HepG2 (cell line): ENCODE results near the gene C1QL4. TPM values are rescaled to one million over a fixed set of nuclear protein-coding genes. Genes with fewer than 3 reads are reported as not detected.
A peak's percentile ranks its signal among the peaks of the same experiment; 100 is the strongest.

Experiments
- ASH2L ChIP-seq: fragments of 300-600, 200-600 bp; sonication (generic); IDR thresholded peaks from 2 replicates; pipeline ENCODE4 v1.7.0; 2017; ENCODE audit warnings: low read depth, mild to moderate bottlenecking, moderate library complexity, mixed read lengths, low read length; ENCODE audit not compliant: insufficient read length
- CREM ChIP-seq, 2 experiments: sonication (generic) in 1 of 2; formaldehyde crosslinking in 1 of 2; IDR thresholded peaks; 2 replicates each; pipeline versions ENCODE4 v1.4.0 to v1.6.1; 2016 to 2020; ENCODE audit warnings: antibody characterized with exemption in 1 of 2, mild to moderate bottlenecking in 1 of 2, missing genetic modification reagents in 1 of 2
- DPF2 ChIP-seq: sonication (generic); formaldehyde crosslinking; IDR thresholded peaks from 2 replicates; pipeline ENCODE4 v1.4.0; 2020; ENCODE audit warnings: mild to moderate bottlenecking, low read depth, missing genetic modification reagents, borderline replicate concordance
- ETV6 ChIP-seq: sonication (generic); formaldehyde crosslinking; conservative IDR thresholded peaks from 2 replicates; pipeline ENCODE4 v1.4.0; 2020; ENCODE audit warnings: missing genetic modification reagents
- GATAD2A ChIP-seq: IDR thresholded peaks from 2 replicates; pipeline ENCODE4 v1.6.1; 2016
- HMG20B ChIP-seq: conservative IDR thresholded peaks from 2 replicates; pipeline ENCODE4 v1.6.1; 2016; ENCODE audit warnings: missing genetic modification reagents, missing compliant biosample characterization
- IRF2 ChIP-seq: IDR thresholded peaks from 2 replicates; pipeline ENCODE4 v1.6.1; 2018; ENCODE audit warnings: missing genetic modification reagents, missing compliant biosample characterization
- NONO ChIP-seq, 2 experiments: fragments of 450-650 bp in 1 of 2; sonication (generic) in 1 of 2; formaldehyde crosslinking in 1 of 2; IDR thresholded peaks in 1 of 2; conservative IDR thresholded peaks in 1 of 2; 2 replicates each; pipeline versions ENCODE4 v1.6.1 to v1.8.0; 2017 to 2022; ENCODE audit warnings: mild to moderate bottlenecking in 1 of 2, missing genetic modification reagents in 1 of 2, moderate library complexity in 1 of 2
- PHB2 ChIP-seq: fragments of 450-650 bp; IDR thresholded peaks from 2 replicates; pipeline ENCODE4 v1.6.1; 2018; ENCODE audit not compliant: partially characterized antibody
- SP140L ChIP-seq: sonication (generic); formaldehyde crosslinking; IDR thresholded peaks from 2 replicates; pipeline ENCODE4 v1.4.0; 2020; ENCODE audit warnings: missing genetic modification reagents, borderline replicate concordance
- TARDBP ChIP-seq: sonication (generic); formaldehyde crosslinking; IDR thresholded peaks from 2 replicates; pipeline ENCODE4 v1.8.0; 2022; ENCODE audit warnings: mild to moderate bottlenecking, missing genetic modification reagents
- ZFP62 ChIP-seq: sonication (generic); formaldehyde crosslinking; IDR thresholded peaks from 2 replicates; pipeline ENCODE4 v1.4.0; 2020; ENCODE audit warnings: missing genetic modification reagents
- ZNF382 ChIP-seq: sonication (generic); formaldehyde crosslinking; IDR thresholded peaks from 2 replicates; pipeline ENCODE4 v1.5.0; 2020; ENCODE audit warnings: missing genetic modification reagents, mild to moderate bottlenecking, borderline replicate concordance
- ZNF383 ChIP-seq: sonication (generic); formaldehyde crosslinking; IDR thresholded peaks from 2 replicates; pipeline ENCODE4 v1.4.0; 2020; ENCODE audit warnings: missing genetic modification reagents, mild to moderate bottlenecking, borderline replicate concordance
- ZNF557 ChIP-seq: sonication (generic); formaldehyde crosslinking; IDR thresholded peaks from 2 replicates; pipeline ENCODE4 v1.4.0; 2020; ENCODE audit warnings: missing genetic modification reagents
- ZNF674 ChIP-seq: sonication (generic); formaldehyde crosslinking; IDR thresholded peaks from 2 replicates; pipeline ENCODE4 v1.5.0; 2020; ENCODE audit warnings: low read depth, mild to moderate bottlenecking, missing genetic modification reagents
- ZNF720 ChIP-seq: sonication (generic); formaldehyde crosslinking; IDR thresholded peaks from 2 replicates; pipeline ENCODE4 v1.4.0; 2020; ENCODE audit warnings: missing genetic modification reagents
- ZNF790 ChIP-seq: sonication (generic); formaldehyde crosslinking; IDR thresholded peaks from 2 replicates; pipeline ENCODE4 v1.8.0; 2022; ENCODE audit warnings: missing genetic modification reagents, mild to moderate bottlenecking, borderline replicate concordance
- polyA plus RNA-seq, 8 experiments: library from polyadenylated mRNA; depleted of rRNA in 3 of 8; stranded (reverse) in 7 of 8; unstranded in 1 of 8; fragments of >200 nt; fragmentation: Illumina TruSeq in 4 of 8; extraction: Trizol in 4 of 8; gene quantifications; 2 replicates each; pipeline versions ENCODE4 v1.2.1 to v1.2.3, GENCODE V29; 2011 to 2016; ENCODE audit warnings: low read depth in 4 of 8, missing spikeins in 1 of 8, mixed read lengths in 1 of 8; ENCODE audit not compliant: insufficient read depth in 1 of 8
- total RNA-seq, 5 experiments: library from RNA; depleted of rRNA; stranded (reverse); fragments of >200 nt; fragmentation: Illumina TruSeq; extraction: Trizol; gene quantifications; 2 replicates each; pipeline ENCODE4 v1.2.3, GENCODE V29; 2016; ENCODE audit warnings: low read depth in 1 of 5
- TF ChIP-seq, protein P1 (sequence below): sonication (generic); formaldehyde crosslinking; IDR thresholded peaks from 2 replicates; pipeline ENCODE4 v1.9.0; 2021; ENCODE audit warnings: missing genetic modification reagents, borderline replicate concordance
- TF ChIP-seq, protein P2 (sequence below): sonication (generic); formaldehyde crosslinking; IDR thresholded peaks from 2 replicates; pipeline ENCODE4 v1.4.0; 2020; ENCODE audit warnings: missing genetic modification reagents
- TF ChIP-seq, protein P3 (sequence below): IDR thresholded peaks from 2 replicates; pipeline ENCODE4 v1.6.1; 2012; ENCODE audit warnings: inconsistent platforms
- TF ChIP-seq, protein P4 (sequence below): sonication (generic); formaldehyde crosslinking; IDR thresholded peaks from 2 replicates; pipeline ENCODE4 v1.8.1; 2023; ENCODE audit warnings: mild to moderate bottlenecking, inconsistent platforms, moderate library complexity, missing genetic modification reagents, borderline replicate concordance
- TF ChIP-seq, protein P5 (sequence below): sonication (generic); formaldehyde crosslinking; conservative IDR thresholded peaks from 2 replicates; pipeline ENCODE4 v1.8.0; 2022; ENCODE audit warnings: low read depth, missing genetic modification reagents

C1QL4 gene
- total and polyA plus RNA-seq, 2 of the 13 experiments (the other 11 are each of a cell fraction or from before 2014, with no cell fraction given), result 0.03 TPM; not detected in 1

DNA sequence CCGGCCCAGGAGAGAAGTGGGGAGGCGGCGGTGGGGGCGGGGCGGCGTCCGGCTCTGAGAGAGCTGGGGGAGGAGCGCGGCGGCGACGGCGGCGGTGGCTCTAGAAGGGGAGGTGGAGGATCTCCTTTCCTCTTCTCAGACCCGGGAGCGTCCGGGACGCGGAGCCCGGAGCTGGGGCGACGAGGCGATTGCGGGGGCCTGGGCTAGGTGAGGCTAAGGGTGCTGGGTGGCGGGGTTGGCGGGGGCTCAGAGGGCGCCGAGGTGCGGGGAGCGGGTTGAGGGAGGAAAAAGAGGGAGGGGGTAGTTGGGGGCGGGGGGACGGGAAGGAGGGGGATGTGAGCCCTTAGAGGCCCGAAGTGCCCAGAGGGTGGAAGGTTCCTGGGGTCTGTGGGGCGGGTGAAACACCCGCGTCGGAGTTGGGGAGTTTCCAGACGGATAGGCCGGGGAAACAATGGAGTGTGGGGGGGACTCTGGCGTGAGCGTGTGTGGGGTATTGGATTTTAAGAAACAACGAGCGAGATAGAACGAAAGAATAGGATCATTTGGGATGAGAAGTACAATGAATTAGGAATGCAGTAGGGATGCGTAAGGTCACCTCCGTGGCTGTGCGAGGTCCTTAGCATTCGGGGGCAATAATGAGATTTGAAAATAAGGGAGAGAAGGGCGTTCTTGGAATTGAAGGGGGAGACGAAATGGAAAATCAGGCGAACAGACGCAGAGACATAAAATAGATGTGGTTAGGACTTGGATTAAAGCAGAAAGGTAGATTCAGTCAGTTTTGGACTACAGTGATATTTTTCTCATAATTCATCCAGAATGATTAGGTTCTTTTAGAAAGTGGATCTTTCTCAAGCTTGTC lies 30.6 kb upstream of the C1QL4 start, which contains the start of gene SPATS2 (continued):
- TF ChIP-seq ZNF383 (no peak), ZNF790 (0 out of 2 replicates have a peak, but pooled peaks have one; percentile 2), GATAD2A (CRISPR knock-in tag) (0 out of 2 replicates have a peak, but pooled peaks have one; percentile 21), HMG20B (CRISPR knock-in tag) (no peak), IRF2 (CRISPR knock-in tag) (no peak), DPF2 (CRISPR knock-in tag) (no peak), TARDBP (no peak), CREM (IDR thresholded peaks at IDR 0.05) (no peak), CREM (CRISPR knock-in tag; IDR thresholded peaks at IDR 0.05) (no peak), ZNF382 (CRISPR knock-in tag) (no peak), PHB2 (no peak), ZNF674 (no peak), ETV6 (CRISPR knock-in tag) (no peak), ZFP62 (CRISPR knock-in tag) (no peak), ZNF720 (CRISPR knock-in tag) (no peak), SP140L (no peak), NONO (IDR thresholded peaks at IDR 0.05) (no peak), NONO (CRISPR knock-in tag; conservative IDR thresholded peaks at IDR 0.05) (0 out of 2 replicates have a peak, but pooled peaks have one; percentile 11), ZNF557 (no peak), ASH2L (no peak)
- TF ChIP-seq, protein P1, sequence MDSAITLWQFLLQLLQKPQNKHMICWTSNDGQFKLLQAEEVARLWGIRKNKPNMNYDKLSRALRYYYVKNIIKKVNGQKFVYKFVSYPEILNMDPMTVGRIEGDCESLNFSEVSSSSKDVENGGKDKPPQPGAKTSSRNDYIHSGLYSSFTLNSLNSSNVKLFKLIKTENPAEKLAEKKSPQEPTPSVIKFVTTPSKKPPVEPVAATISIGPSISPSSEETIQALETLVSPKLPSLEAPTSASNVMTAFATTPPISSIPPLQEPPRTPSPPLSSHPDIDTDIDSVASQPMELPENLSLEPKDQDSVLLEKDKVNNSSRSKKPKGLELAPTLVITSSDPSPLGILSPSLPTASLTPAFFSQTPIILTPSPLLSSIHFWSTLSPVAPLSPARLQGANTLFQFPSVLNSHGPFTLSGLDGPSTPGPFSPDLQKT (CRISPR knock-in tag), result no peak
- TF ChIP-seq, protein P2, sequence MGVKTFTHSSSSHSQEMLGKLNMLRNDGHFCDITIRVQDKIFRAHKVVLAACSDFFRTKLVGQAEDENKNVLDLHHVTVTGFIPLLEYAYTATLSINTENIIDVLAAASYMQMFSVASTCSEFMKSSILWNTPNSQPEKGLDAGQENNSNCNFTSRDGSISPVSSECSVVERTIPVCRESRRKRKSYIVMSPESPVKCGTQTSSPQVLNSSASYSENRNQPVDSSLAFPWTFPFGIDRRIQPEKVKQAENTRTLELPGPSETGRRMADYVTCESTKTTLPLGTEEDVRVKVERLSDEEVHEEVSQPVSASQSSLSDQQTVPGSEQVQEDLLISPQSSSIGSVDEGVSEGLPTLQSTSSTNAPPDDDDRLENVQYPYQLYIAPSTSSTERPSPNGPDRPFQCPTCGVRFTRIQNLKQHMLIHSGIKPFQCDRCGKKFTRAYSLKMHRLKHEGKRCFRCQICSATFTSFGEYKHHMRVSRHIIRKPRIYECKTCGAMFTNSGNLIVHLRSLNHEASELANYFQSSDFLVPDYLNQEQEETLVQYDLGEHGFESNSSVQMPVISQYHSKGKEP, result no peak
- TF ChIP-seq, protein P3, sequence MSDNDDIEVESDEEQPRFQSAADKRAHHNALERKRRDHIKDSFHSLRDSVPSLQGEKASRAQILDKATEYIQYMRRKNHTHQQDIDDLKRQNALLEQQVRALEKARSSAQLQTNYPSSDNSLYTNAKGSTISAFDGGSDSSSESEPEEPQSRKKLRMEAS, result no peak
- TF ChIP-seq, protein P4, sequence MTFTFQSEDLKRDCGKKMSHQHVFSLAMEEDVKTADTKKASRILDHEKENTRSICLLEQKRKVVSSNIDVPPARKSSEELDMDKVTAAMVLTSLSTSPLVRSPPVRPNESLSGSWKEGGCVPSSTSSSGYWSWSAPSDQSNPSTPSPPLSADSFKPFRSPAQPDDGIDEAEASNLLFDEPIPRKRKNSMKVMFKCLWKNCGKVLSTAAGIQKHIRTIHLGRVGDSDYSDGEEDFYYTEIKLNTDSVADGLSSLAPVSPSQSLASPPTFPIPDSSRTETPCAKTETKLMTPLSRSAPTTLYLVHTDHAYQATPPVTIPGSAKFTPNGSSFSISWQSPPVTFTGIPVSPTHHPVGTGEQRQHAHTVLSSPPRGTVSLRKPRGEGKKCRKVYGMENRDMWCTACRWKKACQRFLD (CRISPR knock-in tag), result no peak
- TF ChIP-seq, protein P5, sequence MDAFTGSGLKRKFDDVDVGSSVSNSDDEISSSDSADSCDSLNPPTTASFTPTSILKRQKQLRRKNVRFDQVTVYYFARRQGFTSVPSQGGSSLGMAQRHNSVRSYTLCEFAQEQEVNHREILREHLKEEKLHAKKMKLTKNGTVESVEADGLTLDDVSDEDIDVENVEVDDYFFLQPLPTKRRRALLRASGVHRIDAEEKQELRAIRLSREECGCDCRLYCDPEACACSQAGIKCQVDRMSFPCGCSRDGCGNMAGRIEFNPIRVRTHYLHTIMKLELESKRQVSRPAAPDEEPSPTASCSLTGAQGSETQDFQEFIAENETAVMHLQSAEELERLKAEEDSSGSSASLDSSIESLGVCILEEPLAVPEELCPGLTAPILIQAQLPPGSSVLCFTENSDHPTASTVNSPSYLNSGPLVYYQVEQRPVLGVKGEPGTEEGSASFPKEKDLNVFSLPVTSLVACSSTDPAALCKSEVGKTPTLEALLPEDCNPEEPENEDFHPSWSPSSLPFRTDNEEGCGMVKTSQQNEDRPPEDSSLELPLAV (CRISPR knock-in tag), result no peak
